SK-N-MC (cell line): ENCODE data around the gene LRP1B.

Source experiments
- EZH2 ChIP-seq: fragments of 200-600 bp; sonication (generic); IDR thresholded peaks from one replicate; pipeline ENCODE4 v1.6.1; 2017; ENCODE audit warnings: antibody characterized with exemption
- FOXP2 ChIP-seq: optimal IDR thresholded peaks from 2 replicates; pipeline ENCODE3; 2011; ENCODE audit warnings: mild to moderate bottlenecking, moderate library complexity; ENCODE audit not compliant: insufficient read depth; ENCODE audit errors: extremely low read length, control extremely low read depth
- POLR2AphosphoS5 ChIP-seq: IDR thresholded peaks from 2 replicates; pipeline ENCODE4 v1.6.1; 2012; ENCODE audit warnings: mild to moderate bottlenecking, low read depth, low read length, borderline replicate concordance

DNA sequence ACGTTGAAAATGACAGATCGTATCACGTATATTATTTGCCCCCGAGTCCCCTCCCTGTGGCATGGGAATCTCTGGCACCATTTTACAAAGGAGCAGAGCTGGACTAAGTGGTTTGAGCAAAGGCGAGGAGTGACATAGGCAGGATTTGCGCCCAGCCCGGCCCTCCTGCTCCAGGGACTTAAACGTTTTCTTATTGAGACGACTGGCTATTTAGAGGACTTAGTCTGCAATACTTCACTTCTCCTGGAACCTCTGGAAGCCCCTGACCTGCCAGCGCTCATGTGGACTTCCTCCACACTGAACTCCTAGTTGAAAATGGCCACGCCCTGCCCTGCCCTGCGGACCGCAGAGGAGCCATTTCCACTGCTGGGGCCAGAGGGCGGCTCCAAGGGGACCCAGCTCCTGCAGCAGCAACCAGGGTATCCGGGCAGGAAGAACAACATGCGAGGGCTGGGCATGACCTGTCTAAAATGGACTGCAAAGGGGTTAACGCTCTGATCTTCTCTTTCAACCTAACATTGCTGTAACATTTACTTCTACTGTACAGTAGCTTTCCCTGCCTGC lies 690.7 kb downstream of the LRP1B start:
- TF ChIP-seq EZH2 (no peak), POLR2AphosphoS5 (no peak), FOXP2 (no peak)
